CD8-positive, alpha-beta memory T cell (primary cell): ENCODE data around the gene FSTL4. TPM values are rescaled to one million over a fixed set of nuclear protein-coding genes. Genes with fewer than 3 reads are reported as not detected.

Source experiments
- CTCF ChIA-PET: fragments of 350-600 bp; sonication (Branson Sonifier 250); formaldehyde crosslinking; loops from one replicate; lab custom pipeline; 2021; ENCODE audit warnings: antibody characterized with exemption; lab: Charles Lee
- POLR2A ChIA-PET: fragments of 350-600 bp; sonication (Branson Sonifier 250); formaldehyde crosslinking; loops from one replicate; lab custom pipeline; 2021; ENCODE audit warnings: antibody characterized with exemption; lab: Charles Lee
- DNase-seq, 5 donors: peaks; one replicate each; pipeline versions ENCODE4 v3.0.0 to v3.0.0-alpha.2; 2020 to 2022; ENCODE audit warnings: mixed read lengths in 1 of 5
- H3K27ac ChIP-seq: one replicate; pipeline ENCODE4 v1.7.0; 2013; ENCODE audit warnings: low read depth, mild to moderate bottlenecking, low read length, moderate library complexity
- H3K27me3 ChIP-seq: 2 replicates; pipeline ENCODE4 v1.7.0; 2013; ENCODE audit warnings: low read length, mild to moderate bottlenecking; ENCODE audit not compliant: insufficient read depth, poor library complexity, severe bottlenecking
- H3K36me3 ChIP-seq: 2 replicates; pipeline ENCODE4 v1.7.0; 2013; ENCODE audit warnings: mild to moderate bottlenecking, low read length, moderate library complexity; ENCODE audit not compliant: insufficient read depth
- H3K4me1 ChIP-seq: 2 replicates; pipeline ENCODE4 v1.7.0; 2013; ENCODE audit warnings: mild to moderate bottlenecking, low read length, moderate library complexity; ENCODE audit not compliant: insufficient read depth
- H3K4me3 ChIP-seq: 2 replicates; pipeline ENCODE4 v1.7.0; 2013; ENCODE audit warnings: mild to moderate bottlenecking, low read length
- H3K9me3 ChIP-seq: 2 replicates; pipeline ENCODE4 v1.7.0; 2013; ENCODE audit warnings: mild to moderate bottlenecking, low read length
- H3K27ac Mint-ChIP-seq, 8 donors: one replicate each; pipeline ENCODE4 v1.8.0; 2020 to 2021; ENCODE audit warnings: mixed read lengths in 8 of 8, mild to moderate bottlenecking in 6 of 8, inconsistent platforms in 3 of 8, moderate library complexity in 3 of 8
- H3K27me3 Mint-ChIP-seq, 2 donors: one replicate each; pipeline ENCODE4 v1.8.0; 2020 to 2021; ENCODE audit warnings: mixed read lengths in 2 of 2, mild to moderate bottlenecking in 1 of 2, moderate library complexity in 1 of 2
- H3K36me3 Mint-ChIP-seq, 3 donors: one replicate each; pipeline ENCODE4 v1.8.0; 2020 to 2021; ENCODE audit warnings: mixed read lengths in 3 of 3, inconsistent platforms in 1 of 3, mild to moderate bottlenecking in 1 of 3
- H3K4me1 Mint-ChIP-seq, 3 donors: one replicate each; pipeline ENCODE4 v1.8.0; 2020 to 2021; ENCODE audit warnings: mixed read lengths in 3 of 3, inconsistent platforms in 1 of 3, mild to moderate bottlenecking in 1 of 3
- H3K4me3 Mint-ChIP-seq, 7 donors: one replicate each; pipeline ENCODE4 v1.8.0; 2020 to 2021; ENCODE audit warnings: mixed read lengths in 7 of 7, mild to moderate bottlenecking in 6 of 7, moderate library complexity in 4 of 7, inconsistent platforms in 2 of 7
- H3K9me3 Mint-ChIP-seq, 5 donors: one replicate each; pipeline ENCODE4 v1.8.0; 2020 to 2022; ENCODE audit warnings: mixed read lengths in 5 of 5, mild to moderate bottlenecking in 3 of 5, moderate library complexity in 2 of 5, inconsistent platforms in 1 of 5
- polyA plus RNA-seq: library from polyadenylated mRNA; unstranded; fragments of 300-500 nt; fragmentation: Illumina TruSeq; gene quantifications from one replicate; pipeline ENCODE4 v1.2.3, GENCODE V29; 2021
- total RNA-seq, 2 experiments: library from RNA; stranded (reverse); gene quantifications; one replicate each; pipeline ENCODE4 v1.2.3, GENCODE V29; 2021

The FSTL4 gene
- total and polyA plus RNA-seq, 3 experiments from 2014 or later: 0.33 TPM; not detected in 2

DNA sequence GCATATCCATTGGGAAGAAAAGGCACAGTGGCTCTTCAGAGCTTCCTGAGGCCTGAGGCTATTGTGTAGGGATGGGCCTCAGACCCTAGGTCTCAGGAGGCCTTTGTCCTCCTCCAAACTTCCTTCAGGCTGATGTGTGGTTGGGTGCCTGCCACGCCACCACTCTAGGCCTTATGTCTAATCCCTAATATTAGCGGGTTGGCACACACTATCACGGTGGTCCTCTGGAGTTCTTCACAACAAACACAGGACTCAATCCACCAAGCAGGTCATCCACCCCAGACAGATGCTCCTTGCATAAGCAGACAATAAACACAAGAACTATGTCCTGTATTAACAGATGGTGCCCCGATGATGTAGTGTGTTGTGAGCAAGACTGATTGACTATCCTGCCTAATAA is 31.0 kb upstream of the FSTL4 start:
- Histone ChIP-seq H3K27me3 (no peaks in the 10 kb centered on the region), H3K36me3 (no peaks in the 10 kb centered on the region), H3K9me3 (no peaks in the 10 kb centered on the region), H3K27ac (no peak overlapping the region), H3K4me3 (no peak overlapping the region), H3K4me1 (no peaks in the 10 kb centered on the region)
- CTCF ChIA-PET: no interaction called here
- H3K4me3 Mint-ChIP-seq: no peak overlapping the region
- no peak for DNase-seq
- H3K9me3 Mint-ChIP-seq: peaks cover 0 to 2% (median 0%) of the 10 kb centered on the region in 5 donors
- H3K4me1 Mint-ChIP-seq: no peaks in the 10 kb centered on the region
- no peak overlapping the region for H3K27ac Mint-ChIP-seq
- peaks cover 0 to 2% (median 0%) of the 10 kb centered on the region in 3 donors for H3K36me3 Mint-ChIP-seq
- peaks cover 8 to 62% of the 10 kb centered on the region in 2 donors for H3K27me3 Mint-ChIP-seq
- POLR2A ChIA-PET: no interaction called here

DNA sequence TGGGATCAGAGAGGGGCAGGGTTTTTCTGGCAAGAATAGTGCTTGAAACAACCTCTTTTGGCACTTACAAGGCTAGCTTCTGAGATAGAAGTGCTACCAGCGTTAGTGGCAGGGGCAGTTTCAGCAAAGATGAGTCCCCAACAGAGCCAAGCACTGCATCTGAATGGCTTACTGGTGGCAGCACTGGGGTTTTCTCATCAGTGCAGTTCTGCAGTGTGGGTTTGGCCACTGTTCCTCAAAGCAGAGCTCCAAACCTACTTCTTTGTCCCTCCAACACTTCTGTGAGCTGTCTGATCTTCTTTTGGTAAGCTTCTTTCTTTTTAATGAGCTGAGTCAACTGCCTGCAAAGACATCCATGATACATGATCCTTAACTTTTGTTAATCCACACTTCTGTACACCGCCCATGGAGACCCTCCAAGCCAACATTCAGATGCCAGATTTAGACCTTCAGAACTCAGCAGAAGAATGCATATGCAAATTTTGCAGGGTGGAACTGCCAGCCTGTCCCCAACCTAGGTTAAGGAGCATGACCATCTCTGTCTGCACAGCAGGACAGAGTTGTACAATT is 29.9 kb upstream of the FSTL4 start:
- H3K27me3 ChIP-seq: no peaks in the 10 kb centered on the region
- no peaks in the 10 kb centered on the region for H3K4me1 Mint-ChIP-seq
- H3K27me3 Mint-ChIP-seq: peaks cover 16 to 64% of the 10 kb centered on the region in 2 donors
- CTCF ChIA-PET: no interaction called here
- no peaks in the 10 kb centered on the region for H3K4me1 ChIP-seq
- H3K27ac ChIP-seq: no peak overlapping the region
- no peak overlapping the region for H3K27ac Mint-ChIP-seq
- peaks cover 0 to 2% (median 0%) of the 10 kb centered on the region in 5 donors for H3K9me3 Mint-ChIP-seq
- no peak overlapping the region for H3K4me3 Mint-ChIP-seq
- POLR2A ChIA-PET: no interaction called here
- peaks cover 0 to 2% (median 0%) of the 10 kb centered on the region in 3 donors for H3K36me3 Mint-ChIP-seq
- no peaks in the 10 kb centered on the region for H3K9me3 ChIP-seq
- no peak for DNase-seq
- H3K4me3 ChIP-seq: no peak overlapping the region
- H3K36me3 ChIP-seq: no peaks in the 10 kb centered on the region

DNA sequence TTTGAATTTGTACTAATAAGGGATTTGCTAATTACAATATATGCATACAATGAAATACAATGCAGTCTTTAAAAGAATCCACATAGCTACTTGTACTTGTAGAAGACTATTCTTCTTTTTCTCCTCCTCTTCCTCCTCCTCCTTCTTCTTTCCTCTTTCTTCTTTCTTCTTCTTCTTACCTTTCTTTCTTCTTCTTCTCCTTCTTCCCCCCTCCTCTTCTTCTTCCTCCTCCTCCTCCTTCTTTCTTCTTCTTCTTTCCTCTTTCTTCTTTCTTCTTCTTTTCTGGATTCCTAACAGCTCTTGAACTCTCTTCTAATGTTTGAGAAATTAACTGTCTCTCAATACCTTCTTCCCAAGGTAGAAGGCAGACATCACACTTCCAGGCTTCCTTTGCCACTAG is 29.3 kb upstream of the FSTL4 start:
- ChIA-PET POLR2A (no interaction called here), CTCF (no interaction called here)
- no peak overlapping the region for H3K27ac Mint-ChIP-seq
- no peak overlapping the region for H3K4me3 Mint-ChIP-seq
- H3K9me3 Mint-ChIP-seq: peaks cover 0 to 2% (median 0%) of the 10 kb centered on the region in 5 donors
- H3K27me3 ChIP-seq: no peaks in the 10 kb centered on the region
- no peaks in the 10 kb centered on the region for H3K36me3 ChIP-seq
- no peaks in the 10 kb centered on the region for H3K9me3 ChIP-seq
- H3K27ac ChIP-seq: no peak overlapping the region
- no peak overlapping the region for H3K4me3 ChIP-seq
- no peaks in the 10 kb centered on the region for H3K4me1 Mint-ChIP-seq
- DNase-seq: no peak
- H3K4me1 ChIP-seq: no peaks in the 10 kb centered on the region
- H3K27me3 Mint-ChIP-seq: peaks cover 16 to 65% of the 10 kb centered on the region in 2 donors
- peaks cover 0 to 2% (median 0%) of the 10 kb centered on the region in 3 donors for H3K36me3 Mint-ChIP-seq

DNA sequence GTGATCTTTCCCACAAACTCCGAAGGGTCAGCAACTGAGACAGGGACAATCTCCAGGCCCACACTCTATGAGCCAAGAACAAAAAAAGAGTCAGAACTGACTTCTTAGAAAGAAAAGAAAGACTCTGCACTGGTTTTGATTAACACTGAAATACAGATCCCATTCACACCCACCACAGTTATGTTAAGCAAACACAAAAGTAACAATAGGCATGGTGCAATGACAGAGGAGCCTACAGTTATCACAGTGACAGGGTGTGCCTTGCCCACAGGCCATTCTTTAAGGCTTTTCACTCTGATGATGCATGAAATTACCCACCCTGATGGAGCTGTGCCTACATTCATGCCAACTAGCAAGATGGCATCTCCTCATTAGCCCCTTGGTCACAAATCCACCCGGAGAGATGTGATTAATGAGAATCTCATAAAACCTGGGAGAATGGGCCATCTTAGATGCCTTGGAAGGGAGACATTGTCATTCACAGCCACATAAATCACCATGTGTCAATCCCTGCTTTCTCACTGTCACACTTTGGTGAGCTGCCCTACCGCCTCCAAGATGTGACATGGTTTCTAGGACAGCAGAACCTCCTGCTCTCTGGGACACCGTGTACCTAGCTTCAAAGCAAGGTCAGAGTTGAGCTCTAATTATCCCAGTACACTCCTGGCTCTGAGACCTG is 27.6 kb upstream of the FSTL4 start:
- H3K27me3 Mint-ChIP-seq: peaks cover 15 to 56% of the 10 kb centered on the region in 2 donors
- POLR2A ChIA-PET: no interaction called here
- Histone ChIP-seq H3K9me3 (no peaks in the 10 kb centered on the region), H3K36me3 (no peaks in the 10 kb centered on the region), H3K27me3 (no peaks in the 10 kb centered on the region), H3K27ac (no peak overlapping the region), H3K4me3 (no peak overlapping the region), H3K4me1 (no peaks in the 10 kb centered on the region)
- H3K4me3 Mint-ChIP-seq: no peak overlapping the region
- CTCF ChIA-PET: no interaction called here
- H3K9me3 Mint-ChIP-seq: peaks cover 0 to 2% (median 0%) of the 10 kb centered on the region in 5 donors
- H3K4me1 Mint-ChIP-seq: no peaks in the 10 kb centered on the region
- H3K27ac Mint-ChIP-seq: no peak overlapping the region
- H3K36me3 Mint-ChIP-seq: peaks cover 0 to 2% (median 0%) of the 10 kb centered on the region in 3 donors
- no peak for DNase-seq

DNA sequence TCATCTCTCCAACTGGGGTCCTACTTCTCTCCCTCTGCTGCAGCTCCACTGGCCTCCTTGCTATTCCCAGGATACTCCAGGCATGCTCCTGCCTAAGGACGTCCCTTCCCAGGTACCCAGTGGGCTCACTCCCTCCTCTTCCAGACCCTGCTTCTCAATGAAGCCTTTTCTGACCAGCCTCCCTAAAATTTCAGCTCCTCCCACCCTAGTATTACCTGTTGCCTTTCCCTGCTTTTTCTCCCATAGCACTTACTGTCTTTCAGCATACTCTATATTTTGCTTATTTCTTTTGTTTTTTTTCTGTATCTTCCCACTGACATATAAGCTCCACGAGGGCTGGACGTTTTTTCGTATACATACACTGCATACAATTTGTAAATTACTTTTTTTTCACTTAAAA is 26.1 kb upstream of the FSTL4 start:
- H3K27ac Mint-ChIP-seq: no peak overlapping the region
- H3K27ac ChIP-seq: no peak overlapping the region
- CTCF ChIA-PET: no interaction called here
- no peak overlapping the region for H3K4me3 ChIP-seq
- H3K4me1 ChIP-seq: no peaks in the 10 kb centered on the region
- H3K4me1 Mint-ChIP-seq: no peaks in the 10 kb centered on the region
- H3K36me3 Mint-ChIP-seq: peaks cover 0 to 2% (median 0%) of the 10 kb centered on the region in 3 donors
- POLR2A ChIA-PET: no interaction called here
- H3K9me3 ChIP-seq: no peaks in the 10 kb centered on the region
- H3K9me3 Mint-ChIP-seq: peaks cover 0 to under 1% (median 0%) of the 10 kb centered on the region in 5 donors
- H3K36me3 ChIP-seq: no peaks in the 10 kb centered on the region
- no peaks in the 10 kb centered on the region for H3K27me3 ChIP-seq
- no peak for DNase-seq
- no peak overlapping the region for H3K4me3 Mint-ChIP-seq
- H3K27me3 Mint-ChIP-seq: peaks cover 13 to 48% of the 10 kb centered on the region in 2 donors

DNA sequence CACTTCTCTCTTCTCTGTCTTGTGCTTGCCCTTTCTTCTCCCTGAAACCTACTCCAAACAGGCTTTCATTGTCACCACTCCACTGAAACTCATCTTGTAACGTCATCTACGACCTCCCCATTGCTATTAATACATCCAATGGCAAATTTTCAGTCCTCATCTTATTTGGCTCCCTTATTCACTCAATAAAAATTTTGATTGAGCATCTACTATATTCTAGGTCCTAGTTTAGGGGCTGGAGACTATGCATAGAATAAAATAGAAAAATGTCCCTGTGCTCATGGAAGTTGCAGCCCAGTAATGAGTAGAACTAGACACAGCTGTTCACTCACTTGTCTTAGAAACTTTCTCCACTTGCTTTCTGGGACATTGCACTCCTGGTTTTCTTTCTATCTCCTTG is 24.9 kb upstream of the FSTL4 start:
- Mint-ChIP-seq H3K27ac (no peak overlapping the region), H3K27me3 (peaks cover 13 to 41% of the 10 kb centered on the region in 2 donors), H3K4me1 (no peaks in the 10 kb centered on the region), H3K9me3 (peaks cover 0 to 10% (median 3%) of the 10 kb centered on the region in 5 donors), H3K4me3 (no peak overlapping the region), H3K36me3 (peaks cover 0 to 2% (median 0%) of the 10 kb centered on the region in 3 donors)
- CTCF ChIA-PET: no interaction called here
- Histone ChIP-seq H3K9me3 (no peaks in the 10 kb centered on the region), H3K27ac (no peak overlapping the region), H3K36me3 (no peaks in the 10 kb centered on the region), H3K4me1 (no peaks in the 10 kb centered on the region), H3K4me3 (no peak overlapping the region), H3K27me3 (no peaks in the 10 kb centered on the region)
- POLR2A ChIA-PET: no interaction called here
- no peak for DNase-seq

DNA sequence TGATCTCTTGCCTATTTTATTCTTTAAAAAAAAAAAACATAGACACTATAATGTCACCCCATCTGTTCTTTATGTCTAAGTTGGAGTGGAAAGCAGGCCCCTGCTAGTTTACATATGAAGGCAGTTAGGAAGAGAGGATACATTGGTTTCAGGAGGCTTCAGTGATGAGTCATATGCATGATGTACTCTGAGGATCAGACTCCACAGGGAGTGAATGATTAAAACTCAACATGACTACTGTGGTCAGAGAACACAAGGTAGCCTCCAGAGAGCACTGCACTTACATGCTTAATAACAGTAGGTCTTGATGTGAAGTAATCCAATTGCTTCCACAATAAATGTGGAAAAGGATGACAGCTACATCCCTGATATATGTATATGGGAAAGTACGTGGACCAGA is 22.7 kb upstream of the FSTL4 start:
- no peaks in the 10 kb centered on the region for H3K27me3 ChIP-seq
- no peaks in the 10 kb centered on the region for H3K36me3 ChIP-seq
- POLR2A ChIA-PET: no interaction called here
- H3K27me3 Mint-ChIP-seq: peaks cover 22 to 44% of the 10 kb centered on the region in 2 donors
- H3K4me3 ChIP-seq: no peak overlapping the region
- H3K27ac Mint-ChIP-seq: no peak overlapping the region
- DNase-seq: no peak
- H3K36me3 Mint-ChIP-seq: peaks cover 0 to 2% (median 0%) of the 10 kb centered on the region in 3 donors
- CTCF ChIA-PET: no interaction called here
- H3K4me3 Mint-ChIP-seq: no peak overlapping the region
- H3K9me3 Mint-ChIP-seq: peaks cover 0 to 10% (median 3%) of the 10 kb centered on the region in 5 donors
- no peaks in the 10 kb centered on the region for H3K4me1 Mint-ChIP-seq
- H3K27ac ChIP-seq: no peak overlapping the region
- H3K9me3 ChIP-seq: no peaks in the 10 kb centered on the region
- no peaks in the 10 kb centered on the region for H3K4me1 ChIP-seq

DNA sequence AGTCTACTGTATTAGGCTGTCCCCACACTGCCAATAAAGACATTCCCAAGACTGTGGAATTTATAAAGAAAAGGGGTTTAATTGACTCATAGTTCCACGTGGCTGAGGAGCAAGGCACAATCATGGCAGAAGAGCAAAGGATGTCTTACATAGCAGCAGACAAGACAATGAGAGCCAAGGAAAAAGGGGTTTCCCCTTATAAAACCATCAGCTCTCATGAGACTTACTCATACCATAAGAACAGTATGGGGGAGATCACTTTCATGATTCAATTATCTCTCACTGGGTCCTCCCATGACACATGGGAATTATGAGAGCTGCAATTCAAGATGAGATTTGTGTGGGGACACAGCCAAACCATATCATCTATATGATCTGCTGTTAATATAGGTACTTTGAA is 14.8 kb upstream of the FSTL4 start:
- H3K4me1 ChIP-seq: no peaks in the 10 kb centered on the region
- Mint-ChIP-seq H3K4me3 (no peak overlapping the region), H3K9me3 (peaks cover 0 to 9% (median 5%) of the 10 kb centered on the region in 5 donors), H3K27me3 (peaks cover 21 to 61% of the 10 kb centered on the region in 2 donors), H3K4me1 (no peaks in the 10 kb centered on the region), H3K27ac (no peak overlapping the region), H3K36me3 (no peaks in the 10 kb centered on the region)
- no peak overlapping the region for H3K27ac ChIP-seq
- H3K36me3 ChIP-seq: no peaks in the 10 kb centered on the region
- H3K27me3 ChIP-seq: no peaks in the 10 kb centered on the region
- no peak for DNase-seq
- H3K9me3 ChIP-seq: no peaks in the 10 kb centered on the region
- ChIA-PET CTCF (no interaction called here), POLR2A (no interaction called here)
- H3K4me3 ChIP-seq: no peak overlapping the region
